Cerebellar nuclear complex (tissue), 1 donor: ENCODE measurements around the gene ALG11.
"Not testable (repeated sequence)": the region's sequence is repeated elsewhere in the genome, so short reads cannot be mapped to it uniquely, and the experiment has no call there.

Experiments
- DNase-seq, 2 experiments: peaks; one replicate each; lab custom pipeline; 2025; lab: John Stamatoyannopoulos, UW

ALG11 gene

DNA sequence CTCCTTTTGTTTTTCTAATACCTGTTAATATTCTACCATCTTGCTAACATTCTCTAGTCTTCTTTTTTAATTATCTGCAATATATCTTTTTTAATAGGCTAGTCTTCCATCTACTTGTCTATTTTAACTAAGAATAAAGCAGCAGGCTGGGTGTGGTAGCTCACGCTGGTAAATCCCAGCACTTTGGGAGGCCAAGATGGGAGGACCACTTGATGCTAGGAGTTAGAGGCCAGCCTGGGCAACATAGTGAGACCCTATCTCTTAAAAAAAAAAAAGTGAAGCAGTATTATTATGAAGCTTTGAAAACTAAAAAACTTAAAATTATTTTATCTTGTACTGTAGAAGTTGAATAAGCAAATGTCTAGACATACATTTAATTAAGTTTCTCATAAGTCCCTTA lies 15.6 kb downstream of the ALG11 start:
- no peak for DNase-seq

DNA sequence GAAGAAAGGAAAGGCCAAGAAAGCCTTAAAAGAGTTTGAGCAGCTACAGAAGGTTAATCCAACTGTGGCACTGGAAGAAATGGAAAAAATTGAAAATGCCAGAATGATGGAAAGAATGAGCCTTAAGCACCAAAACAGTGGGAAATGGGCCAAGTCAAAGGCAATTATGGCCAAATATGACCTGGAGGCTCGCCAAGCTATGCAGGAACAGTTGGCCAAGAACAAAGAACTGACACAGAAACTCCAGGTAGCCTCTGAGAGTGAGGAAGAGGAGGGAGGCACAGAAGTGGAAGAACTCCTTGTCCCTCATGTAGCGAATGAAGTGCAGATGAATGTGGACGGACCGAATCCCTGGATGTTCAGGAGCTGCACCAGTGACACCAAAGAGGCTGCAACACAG lies 17.4 kb downstream of the ALG11 start:
- no peak for DNase-seq

DNA sequence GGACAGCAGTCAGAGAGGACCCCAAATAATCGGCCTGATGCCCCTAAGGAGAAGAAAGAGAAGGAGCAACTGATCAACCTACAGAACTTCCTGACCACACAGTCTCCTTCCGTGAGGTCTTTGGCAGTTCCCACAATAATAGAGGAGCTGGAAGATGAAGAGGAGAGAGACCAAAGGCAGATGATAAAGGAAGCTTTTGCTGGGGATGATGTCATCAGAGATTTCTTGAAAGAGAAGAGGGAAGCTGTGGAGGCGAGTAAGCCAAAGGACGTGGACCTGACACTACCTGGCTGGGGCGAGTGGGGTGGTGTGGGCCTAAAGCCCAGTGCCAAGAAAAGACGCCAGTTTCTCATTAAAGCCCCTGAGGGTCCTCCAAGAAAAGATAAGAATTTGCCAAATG lies 18.2 kb downstream of the ALG11 start:
- DNase-seq, result not testable (repeated sequence)

DNA sequence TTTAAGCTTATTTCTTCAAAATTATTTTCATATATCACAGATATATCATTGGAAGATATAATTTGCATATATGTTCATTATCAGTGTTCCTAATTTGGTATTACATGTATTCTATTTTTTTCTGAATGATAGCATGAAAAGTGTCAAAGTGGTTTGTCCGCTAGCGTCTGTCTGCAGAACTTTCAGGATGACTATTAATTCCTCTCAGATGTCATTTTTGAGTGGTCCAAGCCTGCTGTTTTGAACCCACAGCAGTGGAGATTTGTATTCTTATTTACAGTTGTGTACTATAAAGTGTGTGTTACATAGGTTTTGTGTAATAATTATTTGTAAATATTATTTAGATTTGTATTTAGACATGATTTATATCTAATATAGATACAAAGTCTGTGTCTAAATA lies 20.8 kb downstream of the ALG11 start:
- DNase-seq, result no peak

DNA sequence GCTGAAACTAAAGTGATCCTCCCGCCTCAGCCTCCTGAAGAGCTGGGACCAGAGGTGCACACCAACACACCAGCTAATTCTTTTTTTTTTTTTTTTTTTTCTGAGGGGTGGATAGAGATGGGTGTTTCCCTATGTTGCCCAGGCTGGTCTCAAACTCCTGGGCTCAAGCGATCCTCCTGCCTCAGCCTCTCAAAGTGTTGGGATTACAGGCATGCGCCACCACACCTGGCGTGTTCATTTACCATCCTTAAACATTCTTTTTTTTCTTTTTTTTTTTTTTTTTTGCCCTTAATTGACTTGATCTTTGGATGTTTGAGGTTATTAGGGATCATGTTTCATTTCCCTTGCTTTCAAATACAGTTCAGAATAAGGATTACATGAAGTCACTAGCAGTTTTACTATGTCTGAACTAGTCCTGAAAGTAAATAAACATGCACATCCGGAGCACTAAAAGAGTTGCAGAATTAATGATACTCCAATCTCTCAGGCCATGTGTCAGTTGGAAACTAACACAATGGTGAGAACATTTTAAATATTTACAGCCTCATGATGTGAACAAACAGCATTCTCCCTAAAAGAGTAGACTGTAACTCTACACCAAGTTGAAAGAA lies 22.5 kb downstream of the ALG11 start:
- no peak for DNase-seq

- no peak for DNase-seq
Observed at GRCh38 chr13:52036037-52036436, 23.8 kb downstream of the ALG11 start.

- no peak for DNase-seq
Observed at GRCh38 chr13:52043675-52044074, 31.5 kb downstream of the ALG11 start.

GRCh38 chr13:52047463-52047862 lies 35.3 kb downstream of the ALG11 start:
- no peak for DNase-seq

- DNase-seq, result no peak
Observed at GRCh38 chr13:52048516-52048915, 36.3 kb downstream of the ALG11 start.

DNA sequence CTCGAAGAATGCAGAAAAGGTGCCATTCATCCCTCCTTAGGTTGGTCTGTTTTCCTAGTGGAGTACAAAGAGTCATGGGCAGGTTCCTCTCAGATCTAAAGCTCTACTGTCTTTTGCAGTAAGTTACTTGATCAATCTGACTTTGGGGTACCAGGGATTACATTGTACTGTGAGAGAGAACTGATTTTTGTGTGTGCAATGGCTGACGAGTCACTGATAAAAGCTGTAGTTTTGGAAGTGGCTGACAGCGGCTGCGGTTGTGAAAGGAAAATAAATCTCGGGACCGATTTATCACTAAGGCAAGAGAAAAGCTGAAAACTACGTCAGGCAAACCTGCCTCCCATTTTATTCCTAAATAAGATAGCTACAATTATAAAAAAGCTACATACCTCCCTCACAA lies 39.2 kb downstream of the ALG11 start:
- no peak for DNase-seq

- DNase-seq, result no peak
Observed at GRCh38 chr13:52053460-52053859, 41.3 kb downstream of the ALG11 start.

DNA sequence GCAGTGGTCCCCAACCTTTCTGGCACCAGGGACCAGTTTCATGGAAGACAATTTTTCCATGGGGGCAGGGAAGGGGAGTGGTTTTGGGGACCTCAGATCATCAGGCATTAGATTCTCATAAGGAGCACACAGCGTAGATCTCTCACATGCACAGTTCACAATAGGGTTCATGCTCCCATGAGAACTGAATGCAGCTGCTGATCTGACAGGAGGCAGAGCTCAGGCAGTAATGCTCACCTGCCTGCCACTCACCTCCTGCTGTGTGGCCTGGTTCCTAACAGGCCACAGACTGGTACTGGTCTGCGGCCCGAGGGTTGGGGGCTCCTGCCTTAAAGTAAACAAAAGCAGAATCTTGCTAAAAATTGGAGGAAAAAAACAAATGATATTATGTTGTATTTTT lies 48.9 kb downstream of the ALG11 start:
- not testable (repeated sequence) for DNase-seq

DNA sequence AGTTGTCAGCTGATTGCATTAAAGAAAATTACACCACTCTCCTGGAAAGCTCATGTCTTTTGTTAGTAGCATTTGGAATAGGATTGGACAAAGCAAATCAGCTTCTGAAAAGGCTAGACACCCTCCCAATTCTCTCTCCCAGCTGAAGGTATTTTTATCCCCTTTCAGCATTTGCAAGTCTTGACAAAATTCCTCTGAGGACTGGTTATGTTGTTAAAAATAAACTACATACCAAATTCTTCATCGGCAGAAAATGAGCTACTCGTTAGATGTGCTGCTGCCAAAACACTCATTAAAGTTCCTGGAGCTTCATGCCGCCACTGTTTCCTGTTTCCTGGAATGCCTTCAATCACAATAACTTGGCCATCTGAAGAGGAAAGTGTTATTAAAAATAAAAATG lies 49.4 kb downstream of the ALG11 start:
- DNase-seq, result no peak

DNA sequence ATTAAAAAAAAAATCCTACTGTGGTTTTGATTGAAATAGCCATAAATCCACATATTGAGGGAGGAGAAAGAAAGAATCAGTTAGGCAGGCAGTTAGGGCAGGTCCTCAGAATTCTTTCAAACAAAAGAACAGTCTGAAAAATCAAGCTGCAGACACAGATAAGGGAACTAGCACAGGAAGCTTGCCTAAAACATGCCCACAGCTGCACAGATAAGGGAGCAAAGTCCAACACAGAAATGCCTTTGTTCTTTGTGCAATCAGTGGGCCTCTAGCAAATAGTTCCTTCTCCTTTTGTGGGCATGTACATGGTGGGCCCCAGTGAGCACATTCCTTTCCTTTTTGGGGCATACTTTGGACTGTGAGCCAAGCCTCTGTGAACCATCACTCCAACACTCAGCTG lies 55.0 kb downstream of the ALG11 start:
- DNase-seq, result no peak

GRCh38 chr13:52070929-52071523 lies 58.8 kb downstream of the ALG11 start:
- no peak for DNase-seq
